ENCODE measurements around the gene TLE3.

DNA sequence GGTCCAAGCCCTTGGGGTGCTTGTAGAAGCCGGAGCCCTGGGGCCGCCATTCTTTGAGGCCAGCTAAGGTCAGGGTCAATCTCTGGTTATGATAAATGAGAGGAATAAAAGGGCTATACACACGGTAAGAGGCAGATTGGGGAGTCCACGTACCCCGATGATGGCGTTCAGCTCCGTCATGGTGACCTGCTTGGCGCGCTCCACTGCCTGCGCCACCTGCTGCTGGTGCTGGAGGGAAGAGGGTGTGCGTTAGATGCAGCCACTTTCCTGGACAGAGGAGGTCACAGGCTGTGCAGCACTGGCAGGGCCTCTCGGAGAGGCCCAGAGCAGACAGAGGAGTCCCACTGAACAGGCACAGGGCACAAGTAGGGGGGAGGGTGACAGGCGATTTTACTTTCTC, 23.3 kb downstream of the TLE3 start:
- TF ChIP-seq, protein P1, sequence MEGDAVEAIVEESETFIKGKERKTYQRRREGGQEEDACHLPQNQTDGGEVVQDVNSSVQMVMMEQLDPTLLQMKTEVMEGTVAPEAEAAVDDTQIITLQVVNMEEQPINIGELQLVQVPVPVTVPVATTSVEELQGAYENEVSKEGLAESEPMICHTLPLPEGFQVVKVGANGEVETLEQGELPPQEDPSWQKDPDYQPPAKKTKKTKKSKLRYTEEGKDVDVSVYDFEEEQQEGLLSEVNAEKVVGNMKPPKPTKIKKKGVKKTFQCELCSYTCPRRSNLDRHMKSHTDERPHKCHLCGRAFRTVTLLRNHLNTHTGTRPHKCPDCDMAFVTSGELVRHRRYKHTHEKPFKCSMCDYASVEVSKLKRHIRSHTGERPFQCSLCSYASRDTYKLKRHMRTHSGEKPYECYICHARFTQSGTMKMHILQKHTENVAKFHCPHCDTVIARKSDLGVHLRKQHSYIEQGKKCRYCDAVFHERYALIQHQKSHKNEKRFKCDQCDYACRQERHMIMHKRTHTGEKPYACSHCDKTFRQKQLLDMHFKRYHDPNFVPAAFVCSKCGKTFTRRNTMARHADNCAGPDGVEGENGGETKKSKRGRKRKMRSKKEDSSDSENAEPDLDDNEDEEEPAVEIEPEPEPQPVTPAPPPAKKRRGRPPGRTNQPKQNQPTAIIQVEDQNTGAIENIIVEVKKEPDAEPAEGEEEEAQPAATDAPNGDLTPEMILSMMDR (optimal IDR thresholded peaks at IDR 0.05 in 1 of 3, IDR thresholded peaks at IDR 0.05 in 1 of 3, conservative IDR thresholded peaks at IDR 0.05 in 1 of 3; ENCODE audit: extremely low read depth in 1 of 3, insufficient read depth in 2 of 3, low read length in 3 of 3), result no peak
- TF ChIP-seq EZH2 (IDR thresholded peaks at IDR 0.05; ENCODE audit: low read length), result no peak
